ENCODE results near the gene WWC2.
A peak's percentile ranks its signal among the peaks of the same experiment; 100 is the strongest.

Gene WWC2

DNA sequence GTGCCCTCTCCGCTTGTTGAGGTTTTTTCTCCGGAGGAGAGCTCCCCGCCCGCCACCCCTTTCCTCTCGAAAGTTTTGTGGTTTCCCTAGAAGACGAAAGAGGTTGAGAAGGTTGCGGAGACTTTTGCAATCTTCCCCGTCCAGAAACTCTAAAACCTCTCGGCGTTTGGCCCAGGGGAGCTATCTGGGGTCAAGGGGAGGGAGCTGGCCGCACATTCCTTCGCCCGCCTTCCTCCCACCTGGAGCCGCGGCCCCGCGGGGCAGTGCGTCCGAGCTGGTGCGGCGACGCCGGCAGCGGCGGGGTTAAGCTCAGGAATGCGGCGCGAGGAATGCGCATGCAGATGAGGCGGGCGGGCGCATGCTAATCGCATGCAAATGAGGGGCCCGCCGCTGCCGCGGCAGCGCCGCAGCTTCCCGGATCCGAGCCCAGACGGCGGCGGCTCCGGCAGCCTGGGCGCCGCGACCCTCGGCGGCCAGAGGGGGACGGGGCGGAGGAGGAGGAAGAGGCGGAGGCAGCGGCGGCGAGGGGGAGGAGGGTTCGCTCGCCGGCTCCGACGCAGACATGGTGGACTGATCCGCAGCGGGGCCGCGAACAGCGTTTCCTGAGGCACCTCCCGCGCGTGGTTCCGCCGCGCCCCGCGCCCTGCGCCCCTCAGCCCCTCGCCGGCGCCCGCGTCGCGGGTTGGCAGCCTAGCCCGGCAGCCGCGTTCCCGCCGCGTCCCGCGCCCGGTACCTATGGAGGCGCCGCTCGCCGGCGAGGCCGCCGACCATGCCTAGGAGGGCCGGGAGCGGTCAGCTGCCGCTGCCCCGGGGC is at the start of gene WWC2:
WWC2 (plus strand) TSS at position 535 of the 814 bp plus-strand sequence; CDS start at position 770, 235 bp downstream.
- DNase-seq = peak; percentile 85

DNA sequence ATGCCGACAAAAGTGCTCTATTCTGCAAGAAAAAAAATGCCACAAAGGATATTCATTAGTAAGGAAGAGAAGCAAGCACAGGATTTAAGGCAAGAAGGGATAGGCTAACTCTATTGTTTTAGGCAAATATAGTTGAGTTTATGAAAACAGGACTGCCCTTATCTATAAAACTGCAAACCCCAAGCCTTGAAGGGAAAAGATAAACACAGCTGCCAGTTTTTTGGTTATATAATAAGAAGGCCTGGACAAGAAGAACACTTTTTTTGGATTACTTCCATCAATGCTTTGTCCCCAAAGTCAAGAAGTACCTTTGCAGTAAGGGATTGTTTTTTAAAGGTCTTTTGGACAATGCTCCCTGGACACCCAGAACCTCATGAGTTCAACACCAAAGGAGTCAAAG is 45.4 kb upstream of the WWC2 start:
- no peak for DNase-seq

DNA sequence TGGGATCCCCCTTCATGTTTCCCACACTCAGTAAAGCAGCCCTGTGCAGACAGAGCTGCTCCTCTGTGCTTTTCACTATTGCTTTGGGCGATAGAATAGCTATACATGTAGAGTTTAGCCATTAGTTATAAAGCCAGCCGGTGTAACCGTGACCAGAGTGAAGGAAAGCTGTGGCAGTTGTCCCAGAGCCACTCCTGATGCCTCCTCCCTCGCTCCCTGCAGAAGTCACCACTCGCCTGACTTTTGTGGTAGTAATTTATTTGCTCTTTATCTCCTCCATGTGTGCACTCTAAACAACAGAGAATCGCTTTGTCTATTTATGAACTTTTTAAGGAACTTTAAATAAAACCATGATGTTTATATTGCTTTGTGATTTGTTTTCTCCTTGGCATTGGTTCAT is 41.8 kb upstream of the WWC2 start:
- no peak for DNase-seq

DNA sequence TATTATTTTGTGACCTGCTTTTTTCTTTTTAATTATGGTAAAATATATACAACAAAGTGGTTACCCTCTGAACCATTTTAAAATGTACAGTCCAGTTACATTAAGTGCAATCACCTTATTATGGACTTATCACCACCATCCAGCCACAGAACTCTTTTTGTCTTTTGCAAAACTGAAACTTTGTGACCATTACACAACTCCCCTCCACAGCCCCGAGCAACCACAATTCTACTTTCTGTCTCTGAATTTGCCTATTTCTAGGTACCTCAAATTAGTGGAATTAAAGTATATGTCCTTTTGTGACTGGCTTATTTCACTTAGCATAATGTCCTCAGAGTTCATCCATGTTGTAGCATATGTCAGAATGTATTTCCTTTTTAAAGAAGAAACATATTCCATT is 39.3 kb upstream of the WWC2 start:
- no peak for DNase-seq

DNA sequence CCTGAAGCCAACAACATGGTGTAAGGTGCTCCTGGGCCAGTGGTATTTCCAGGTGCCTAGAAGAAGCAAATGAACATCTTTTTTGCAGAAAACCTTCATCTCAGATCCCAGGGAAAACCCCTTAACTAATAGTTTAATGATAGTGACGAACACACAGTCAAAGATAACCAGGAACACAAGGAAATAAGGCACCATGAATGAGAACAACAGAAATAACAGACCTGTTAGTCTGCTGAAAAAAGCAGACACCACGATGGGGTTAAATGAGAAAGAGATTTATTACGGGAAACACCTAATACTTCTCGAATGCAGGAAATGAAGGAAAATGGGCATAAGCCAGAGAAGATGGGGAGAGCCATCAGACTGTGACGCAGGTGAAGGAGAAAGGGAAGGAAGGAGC is 30.6 kb upstream of the WWC2 start:
- no peak for DNase-seq

DNA sequence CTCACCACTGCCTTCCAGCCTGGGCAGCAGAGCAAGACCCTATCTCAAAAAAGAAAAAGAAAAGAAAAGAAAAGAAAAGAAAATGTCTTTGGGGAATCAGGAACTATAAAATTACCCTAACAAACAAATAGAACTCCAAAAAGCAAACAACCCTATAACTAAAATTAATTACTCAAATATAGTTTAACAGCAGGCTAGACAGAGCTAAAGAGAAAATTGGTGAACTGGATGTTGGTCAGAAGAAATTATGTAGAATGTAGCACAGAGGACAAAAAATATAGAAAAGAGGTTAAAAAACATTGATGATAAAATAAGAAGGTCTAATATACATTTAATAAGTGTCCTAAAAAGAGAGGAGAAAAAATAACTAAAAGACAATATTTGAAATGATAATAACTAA is 27.8 kb upstream of the WWC2 start:
- DNase-seq = no peak

DNA sequence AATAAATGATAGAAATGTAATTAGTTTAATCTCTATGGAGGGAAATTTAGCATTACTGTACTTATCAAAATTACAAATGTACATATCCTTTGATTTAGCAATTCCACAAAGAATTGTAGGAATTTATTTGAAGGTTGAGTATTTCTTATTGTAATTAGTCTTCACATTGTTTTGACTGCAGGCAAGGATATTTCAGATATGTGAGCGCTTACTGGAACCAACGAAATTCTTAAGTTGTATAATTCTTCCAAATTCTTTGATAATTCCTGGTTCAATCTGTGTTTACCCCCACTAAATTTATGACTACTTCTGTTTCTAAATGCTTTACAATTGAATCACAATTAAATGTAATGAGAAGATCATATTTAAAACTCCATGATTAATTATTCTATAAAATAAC is 26.9 kb upstream of the WWC2 start:
- no peak for DNase-seq

DNA sequence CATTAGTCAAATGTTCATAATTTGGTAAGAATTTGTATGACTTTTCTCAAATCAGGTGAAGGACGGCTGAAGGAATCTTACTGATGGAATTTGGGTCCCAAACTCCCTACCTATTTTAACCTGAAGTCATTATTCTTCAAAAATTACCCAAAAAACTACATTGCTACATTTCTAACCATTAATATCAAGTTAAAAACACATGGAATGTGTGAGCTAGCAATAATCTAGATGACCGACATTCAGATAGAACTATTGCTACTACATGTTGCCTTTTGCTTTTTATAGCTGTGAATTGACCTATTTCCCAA is 25.3 kb upstream of the WWC2 start:
- no peak for DNase-seq

DNA sequence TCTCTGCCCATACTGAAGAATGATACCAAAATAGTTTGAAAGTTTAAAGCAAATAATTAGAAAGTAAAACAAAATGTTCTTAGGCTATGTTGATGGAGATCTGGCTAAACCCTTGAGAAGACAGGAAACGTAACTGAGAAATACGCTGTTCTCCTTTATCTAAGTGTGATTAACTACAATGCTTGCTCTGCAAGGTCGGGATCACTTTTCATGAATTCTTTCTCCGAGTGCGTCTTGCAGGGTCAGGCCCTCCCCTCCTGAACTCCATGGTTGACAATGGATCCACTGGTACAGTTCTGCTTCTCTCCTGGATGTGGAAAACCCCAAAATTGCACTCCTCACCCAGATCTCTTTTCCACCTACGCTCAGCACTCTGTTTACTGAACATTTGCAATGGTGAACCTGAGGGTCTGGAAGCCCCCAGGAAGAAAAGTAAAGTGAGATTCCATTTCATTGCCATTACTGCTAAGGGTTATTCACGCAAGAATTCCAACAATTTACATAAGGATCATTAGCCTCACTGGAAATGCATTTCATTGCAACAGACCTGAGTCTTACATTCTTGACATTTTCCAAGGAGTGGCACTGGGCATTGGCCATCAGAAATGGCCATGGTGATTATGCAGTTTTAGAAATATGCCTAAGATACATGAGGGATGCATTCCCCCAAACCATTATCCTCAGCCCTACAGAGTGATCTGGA is 24.6 kb upstream of the WWC2 start:
- no peak for DNase-seq

DNA sequence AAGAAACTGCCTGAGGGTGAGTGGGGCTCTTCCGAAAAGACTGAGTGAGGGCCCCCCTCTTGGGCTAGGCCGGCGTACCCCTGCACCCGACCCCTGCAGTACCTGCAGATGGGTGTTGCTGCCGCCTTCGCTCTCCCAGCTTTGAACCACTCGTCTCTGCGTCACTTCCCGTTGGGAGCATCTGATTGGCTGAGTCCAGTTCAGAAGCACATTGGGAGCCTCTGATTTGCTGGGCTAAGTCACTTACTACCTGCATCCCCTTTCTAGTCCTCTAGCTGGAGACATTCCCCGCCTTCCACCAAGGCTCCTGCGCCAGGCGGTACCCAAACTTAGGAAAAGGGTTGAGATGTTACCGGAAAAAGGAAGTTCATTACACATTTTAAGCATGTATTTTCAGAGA is 20.4 kb upstream of the WWC2 start:
- no peak for DNase-seq

DNA sequence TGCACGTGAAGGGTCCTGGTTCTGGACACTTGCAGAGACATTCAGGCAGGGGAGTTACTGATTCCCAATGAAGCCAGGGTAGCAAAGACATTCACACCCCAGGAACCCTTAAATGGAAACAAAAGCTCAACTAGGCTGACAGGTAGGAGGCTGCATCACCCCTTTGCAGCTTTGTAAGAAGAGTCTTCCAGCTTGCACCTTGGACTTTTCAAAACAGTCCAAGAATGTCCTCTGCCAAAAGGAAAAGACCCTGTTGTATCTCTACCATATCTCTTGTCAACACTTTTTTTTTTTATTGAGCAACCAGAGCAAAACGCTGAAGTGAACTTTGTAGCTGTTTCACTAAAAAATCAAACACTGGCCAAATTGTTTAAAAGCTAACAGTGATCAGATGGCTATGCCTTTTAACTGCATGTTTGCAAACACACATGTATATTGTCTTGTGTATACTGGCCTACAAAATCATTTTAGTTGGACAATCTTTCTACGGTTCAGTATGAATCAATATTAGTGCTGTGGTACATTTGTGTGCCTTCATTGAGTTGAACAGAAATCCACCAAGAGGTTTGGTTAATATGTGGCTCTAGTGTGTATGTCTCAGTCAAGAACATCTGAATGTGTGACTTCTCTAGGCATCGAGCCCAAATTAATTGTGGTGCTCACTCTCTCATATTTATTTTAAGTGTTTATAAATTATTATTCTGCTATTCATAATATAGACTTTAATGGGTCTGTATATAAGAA is 18.5 kb upstream of the WWC2 start:
- DNase-seq = no peak

DNA sequence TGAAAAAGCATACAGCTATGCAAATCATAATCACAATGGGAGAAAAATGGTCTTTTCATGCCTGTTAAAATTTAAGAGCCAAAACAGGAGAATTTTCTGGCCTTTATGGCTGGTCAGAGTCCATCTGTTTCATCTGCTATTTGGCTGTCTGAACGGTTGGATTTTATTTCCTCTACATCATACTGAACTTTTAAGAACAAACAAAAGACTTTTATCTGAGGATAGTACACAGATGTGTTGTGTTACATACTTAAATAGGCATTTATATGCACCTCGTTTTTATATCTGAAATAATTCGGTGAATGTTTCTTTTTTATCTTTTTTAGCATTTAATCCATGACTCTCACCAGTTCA is 18.0 kb upstream of the WWC2 start:
- no peak for DNase-seq

DNA sequence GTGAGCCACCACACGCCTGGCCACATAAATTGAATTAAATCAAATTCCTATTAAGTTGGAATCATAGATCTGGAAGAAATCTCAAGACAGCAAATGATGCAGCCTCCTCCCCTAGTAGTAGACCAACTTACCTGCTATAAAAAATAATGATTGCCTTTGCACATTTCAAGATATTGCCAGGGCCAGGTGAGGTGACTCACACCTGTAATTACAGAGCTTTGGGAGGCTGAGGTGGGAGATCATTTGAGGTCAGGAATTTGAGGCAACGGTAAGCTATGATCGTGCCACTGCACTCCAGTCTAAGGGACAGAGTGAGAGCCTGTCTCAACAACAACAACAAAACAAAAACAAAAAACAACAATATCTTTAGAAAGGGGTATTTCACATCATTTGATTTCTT is 17.0 kb upstream of the WWC2 start:
- DNase-seq = no peak

DNA sequence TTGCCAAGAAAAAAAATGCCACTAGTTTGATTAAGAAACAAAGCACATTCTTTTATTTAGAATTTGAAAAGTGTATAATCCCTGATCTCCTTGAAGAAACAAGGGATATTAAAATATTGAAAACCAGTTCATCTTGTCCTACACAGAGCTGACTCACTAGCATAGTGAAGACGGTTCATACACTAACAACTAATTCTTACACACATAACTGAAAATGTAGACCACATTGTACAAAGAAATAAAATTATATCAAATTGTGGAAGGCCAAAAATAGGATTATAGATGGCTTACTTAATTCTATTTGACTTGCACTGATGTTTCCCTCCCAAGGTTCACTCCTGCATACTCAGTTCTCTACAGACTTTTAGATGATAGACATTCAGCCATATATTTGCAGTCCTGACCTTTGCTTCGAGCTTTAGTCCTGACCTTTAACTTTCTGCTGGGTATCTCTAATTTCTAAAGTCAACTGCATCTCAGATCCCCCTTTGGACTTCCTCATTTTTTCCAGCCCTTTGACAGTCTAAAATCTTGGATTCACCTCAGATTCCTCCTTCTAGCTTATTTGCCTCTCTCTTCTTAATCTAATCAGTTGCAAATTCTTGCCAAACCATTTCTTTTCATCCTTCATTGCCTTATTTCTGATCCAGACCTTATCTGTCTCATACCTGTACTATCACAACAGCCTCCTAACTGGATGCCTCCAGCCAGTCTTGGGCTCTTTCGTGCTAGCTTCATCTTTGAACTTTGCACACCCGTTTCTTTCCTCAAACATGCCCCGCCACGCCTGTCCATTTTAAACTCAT is 4.5 kb upstream of the WWC2 start:
- DNase-seq = no peak

DNA sequence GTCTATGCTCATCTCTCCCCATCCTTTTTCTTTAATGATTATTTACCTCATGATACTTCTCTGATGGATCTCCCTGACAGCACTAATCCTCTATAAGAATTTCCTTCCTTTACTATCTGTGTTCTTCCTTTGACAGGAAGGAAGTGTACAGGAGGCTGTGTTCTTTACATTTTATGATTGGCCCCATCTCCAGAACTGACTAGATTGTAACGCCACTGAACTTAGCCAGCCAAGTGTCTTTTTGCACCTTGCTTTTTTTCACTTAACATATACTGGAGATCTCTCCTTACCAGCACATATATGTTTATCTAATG is 3.9 kb upstream of the WWC2 start:
- no peak for DNase-seq

DNA sequence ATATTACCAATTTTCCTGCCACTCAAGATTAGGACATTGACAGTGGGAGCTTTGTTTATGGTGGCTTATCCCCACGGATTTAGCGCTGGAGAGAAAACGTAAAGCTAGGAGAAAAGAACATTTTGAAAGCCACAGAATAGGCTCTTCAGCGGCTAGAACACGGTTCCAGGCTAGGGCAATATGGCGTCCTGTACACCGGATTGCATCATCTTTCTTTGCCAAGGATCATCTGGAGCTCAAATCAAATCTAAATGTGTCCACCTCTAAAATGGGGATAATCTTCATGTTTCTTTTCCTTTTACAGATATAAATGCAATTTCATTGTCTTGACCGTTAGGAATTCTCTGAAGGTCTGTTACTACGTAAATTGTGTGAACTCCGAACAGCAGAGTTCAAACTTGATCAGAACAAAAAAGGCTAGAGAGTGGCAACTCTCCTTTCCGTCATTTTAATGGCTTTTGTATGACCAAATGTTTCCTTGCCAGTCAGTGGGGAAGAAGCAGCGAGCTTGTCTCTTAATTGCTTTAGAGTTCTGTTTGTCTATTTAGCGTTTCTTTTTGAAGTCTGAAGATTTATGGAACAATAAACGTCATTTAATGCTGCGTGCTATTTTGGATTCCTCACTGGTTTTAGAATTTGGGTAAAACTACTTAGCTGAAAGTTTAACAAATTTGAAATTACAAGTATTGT is 2.6 kb upstream of the WWC2 start:
- no peak for DNase-seq

DNA sequence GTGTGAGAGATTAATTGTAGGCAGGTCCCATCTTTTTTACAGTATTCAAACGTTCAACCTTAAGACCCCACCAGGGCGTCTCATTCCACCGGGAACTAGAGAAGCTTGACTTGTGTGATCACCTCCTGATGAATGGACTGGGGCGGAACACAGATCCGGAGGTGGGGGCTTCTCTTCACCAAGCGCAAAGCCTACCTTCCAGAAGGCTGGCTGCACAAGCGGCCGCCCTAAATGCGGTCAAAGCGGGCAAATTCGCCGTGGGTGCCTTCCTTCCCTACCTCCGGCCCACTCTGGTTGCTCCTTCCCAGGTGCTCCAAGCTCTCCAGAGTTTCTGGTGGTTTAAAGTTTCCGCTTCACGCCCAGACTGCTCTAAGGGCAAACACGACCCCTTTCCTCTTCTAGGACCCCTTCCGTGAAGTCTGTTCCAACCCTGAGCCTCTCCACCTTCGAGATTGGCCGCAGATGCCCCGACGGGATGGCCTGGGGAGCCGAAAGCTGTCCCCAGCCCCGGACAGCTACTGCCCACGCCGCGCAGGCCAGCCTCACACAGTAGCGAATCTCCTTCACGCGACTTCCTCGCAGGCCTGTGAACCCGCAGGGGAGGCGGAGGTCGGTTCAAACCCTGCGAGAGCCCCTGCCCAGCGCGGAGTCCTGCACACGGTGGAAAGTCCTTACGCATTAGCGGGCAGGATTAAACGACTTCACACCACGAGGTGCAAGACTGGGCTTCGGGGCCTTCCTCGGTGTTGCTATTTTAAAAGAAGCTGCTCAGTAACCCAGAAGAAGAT is 1.6 kb upstream of the WWC2 start:
- DNase-seq = no peak

DNA sequence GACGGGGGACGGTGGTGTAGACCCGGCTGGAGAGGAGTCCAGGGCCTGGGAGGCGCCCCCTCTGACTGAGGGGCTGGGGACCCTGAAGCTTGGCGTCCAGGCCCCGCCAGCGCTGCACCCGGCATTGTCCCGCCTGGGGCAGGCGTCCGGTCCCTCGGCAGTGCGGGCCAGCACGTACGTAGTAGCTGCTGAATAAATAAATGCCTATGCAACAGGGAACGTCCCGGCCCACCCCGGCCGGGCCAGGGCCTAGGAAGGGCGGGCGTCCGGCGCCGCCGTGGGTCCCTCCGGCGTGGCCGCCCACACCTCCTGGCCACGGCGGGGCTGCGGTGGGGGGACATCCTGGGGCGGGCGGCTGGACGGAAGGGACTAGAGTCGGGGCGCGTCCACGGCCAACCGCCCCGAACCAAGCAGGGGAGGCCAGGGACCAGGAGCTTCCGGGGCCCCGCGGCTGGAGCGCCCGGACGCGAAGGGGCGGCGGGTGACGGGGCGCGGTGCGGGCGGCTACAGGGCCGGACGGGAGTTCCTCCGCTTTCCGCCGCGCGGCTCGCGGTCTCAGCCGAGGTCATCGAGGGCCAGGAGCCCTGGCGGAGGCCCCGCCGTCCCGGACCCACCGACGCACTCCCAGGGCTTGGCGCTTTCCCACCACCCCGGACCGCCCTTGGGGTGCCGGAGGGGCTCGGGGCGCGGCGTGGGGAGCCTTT is 886 bp upstream of the WWC2 start:
- no peak for DNase-seq

DNA sequence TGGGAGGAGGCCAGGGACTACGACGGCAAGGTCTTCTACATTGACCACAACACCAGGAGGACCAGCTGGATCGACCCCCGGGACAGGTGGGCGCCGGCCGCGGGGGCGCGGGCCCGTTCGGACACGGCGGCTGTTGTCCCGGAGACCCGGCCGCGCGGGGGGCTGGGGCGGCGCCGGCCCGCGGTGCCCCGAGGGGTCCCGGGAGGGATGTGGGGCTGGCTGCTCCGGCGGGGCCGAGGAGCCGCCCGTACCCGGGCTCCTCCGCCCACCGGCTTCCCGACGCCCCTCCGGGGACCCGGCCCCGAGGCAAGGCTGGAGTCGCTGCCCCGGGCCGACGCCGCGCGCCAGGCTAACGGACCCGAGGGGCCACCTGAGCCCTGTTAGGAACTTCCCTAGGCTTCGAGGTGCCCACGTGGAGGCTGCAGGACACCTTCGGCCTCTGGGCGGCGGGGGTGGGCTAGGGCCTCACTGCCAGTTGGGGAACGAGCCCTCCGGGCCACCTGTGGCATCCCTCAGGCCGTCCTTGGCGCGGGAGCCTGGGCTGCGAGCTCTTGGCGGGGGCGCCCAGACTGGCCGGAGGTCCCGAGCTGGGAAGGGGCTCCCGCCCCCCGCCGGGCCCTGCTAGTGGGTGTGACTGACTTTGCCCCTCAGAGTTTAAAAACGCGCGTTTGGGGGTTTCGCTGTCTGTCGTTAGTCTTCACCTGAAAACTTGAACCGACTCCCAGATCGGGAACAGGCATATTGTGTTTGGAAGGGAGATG is 660 bp downstream of the WWC2 start:
- DNase-seq = no peak

DNA sequence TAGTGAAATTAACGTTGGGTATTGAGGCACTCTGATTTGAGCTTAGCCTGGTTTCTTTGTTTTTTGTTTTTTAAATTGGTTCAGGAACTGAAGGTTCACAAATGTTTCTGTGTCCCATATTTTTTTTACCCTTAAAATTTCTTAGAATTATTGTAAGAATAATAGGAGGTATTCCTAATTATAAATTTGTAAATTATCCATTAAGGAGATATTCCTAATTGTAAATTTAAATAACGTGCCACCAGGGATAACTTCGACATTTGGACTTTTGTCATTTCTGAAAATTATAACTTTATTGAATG is 1.2 kb downstream of the WWC2 start:
- DNase-seq = no peak

DNA sequence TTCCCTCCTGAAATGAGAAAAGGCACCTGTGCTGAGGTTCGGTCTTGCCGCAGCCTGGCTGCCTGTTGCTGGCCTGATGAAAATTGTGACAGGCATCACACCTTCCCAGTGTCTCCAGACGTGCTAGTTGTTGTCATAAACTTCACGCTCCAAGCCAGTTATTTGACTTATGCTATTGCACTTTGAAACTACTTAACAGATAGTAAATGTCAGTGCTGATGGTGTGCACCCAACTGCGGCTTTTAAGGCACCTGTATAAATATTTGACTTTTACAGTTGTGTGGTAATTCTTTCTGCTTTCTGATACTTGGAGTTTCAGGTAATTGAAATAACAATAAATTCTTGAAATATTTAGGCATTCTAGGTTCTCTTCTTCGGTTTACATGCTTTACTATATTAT is 1.8 kb downstream of the WWC2 start:
- no peak for DNase-seq

Measured in midbrain (tissue), 1 donor.